Tibial artery (tissue), 4 donors: ENCODE measurements around the gene HNF1B.

Experiments used
- DNase-seq, 2 donors: peaks; one replicate each; pipeline ENCODE4 v3.0.0-alpha.2; 2019
- H3K27ac ChIP-seq, 2 donors: fragments of 200-600 bp; sonication (generic) in 1 of 2; 1 replicate in 1 of 2; 2 replicates in 1 of 2; pipeline ENCODE4 v1.5.1; 2018 to 2019; ENCODE audit warnings: mild to moderate bottlenecking in 1 of 2
- H3K27me3 ChIP-seq, 2 donors: fragments of 200-600 bp; sonication (generic) in 1 of 2; one replicate each; pipeline versions ENCODE4 v1.5.1 to v1.6.0; 2016 to 2019
- H3K36me3 ChIP-seq, 3 donors: fragments of 200-600 bp; sonication (generic) in 2 of 3; one replicate each; pipeline ENCODE4 v1.5.1; 2016 to 2019; ENCODE audit warnings: mild to moderate bottlenecking in 2 of 3
- H3K4me1 ChIP-seq, 4 donors: fragments of 200-600 bp; sonication (generic) in 2 of 4; 1 replicate in 3 of 4; 2 replicates in 1 of 4; pipeline ENCODE4 v1.5.1; 2016 to 2019
- H3K4me3 ChIP-seq, 2 donors: fragments of 200-600 bp; sonication (generic) in 1 of 2; 1 replicate in 1 of 2; 2 replicates in 1 of 2; pipeline ENCODE4 v1.5.1; 2018 to 2019; ENCODE audit warnings: mild to moderate bottlenecking in 2 of 2
- H3K9me3 ChIP-seq, 3 donors: fragments of 200-600 bp; sonication (generic) in 1 of 3; one replicate each; pipeline ENCODE4 v1.5.1; 2016 to 2019
- intact Hi-C: fragments of 100-400 bp; cut with DNase I; formaldehyde crosslinking; loops from one replicate; pipeline ENCODE4 v1.15.0; 2023; ENCODE audit warnings: low total_unique reads
- TF ChIP-seq, protein P1 (sequence below), 2 experiments: fragments of 200-600 bp in 1 of 2; fragments of 450-650 bp in 1 of 2; IDR thresholded peaks; one replicate each; pipeline ENCODE4 v1.5.1; 2017 to 2019; ENCODE audit warnings: antibody characterized with exemption in 2 of 2, mild to moderate bottlenecking in 1 of 2, moderate library complexity in 1 of 2

Gene HNF1B

DNA sequence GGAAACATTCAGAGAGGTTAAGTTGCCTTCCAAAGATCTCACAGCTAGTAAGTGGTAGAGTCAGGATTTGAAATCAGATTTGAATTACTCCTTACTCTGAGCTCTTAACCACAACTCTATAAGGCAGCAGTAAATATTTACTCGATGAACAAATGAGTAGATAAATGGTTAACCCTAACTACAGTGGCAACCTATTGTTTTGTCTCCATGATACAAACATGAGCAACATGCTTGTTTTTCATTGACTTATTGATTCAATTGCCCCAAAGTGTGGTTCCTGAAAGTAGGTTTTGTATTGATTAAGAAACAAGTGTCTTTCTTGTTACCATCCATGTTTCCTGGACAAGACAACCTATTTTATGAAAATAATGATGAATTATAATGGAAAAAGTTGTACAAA, 66.8 kb downstream of the HNF1B start:
- DNase-seq = no peak
- intact Hi-C loops = no loop called here
- peaks cover 0 to 22% of the 10 kb centered on the region in 2 donors for H3K27me3 ChIP-seq
- H3K36me3 ChIP-seq = no peaks in the 10 kb centered on the region
- no peak overlapping the region for H3K4me3 ChIP-seq
- H3K4me1 ChIP-seq = no peaks in the 10 kb centered on the region
- no peak overlapping the region for H3K27ac ChIP-seq
- TF ChIP-seq, protein P1, sequence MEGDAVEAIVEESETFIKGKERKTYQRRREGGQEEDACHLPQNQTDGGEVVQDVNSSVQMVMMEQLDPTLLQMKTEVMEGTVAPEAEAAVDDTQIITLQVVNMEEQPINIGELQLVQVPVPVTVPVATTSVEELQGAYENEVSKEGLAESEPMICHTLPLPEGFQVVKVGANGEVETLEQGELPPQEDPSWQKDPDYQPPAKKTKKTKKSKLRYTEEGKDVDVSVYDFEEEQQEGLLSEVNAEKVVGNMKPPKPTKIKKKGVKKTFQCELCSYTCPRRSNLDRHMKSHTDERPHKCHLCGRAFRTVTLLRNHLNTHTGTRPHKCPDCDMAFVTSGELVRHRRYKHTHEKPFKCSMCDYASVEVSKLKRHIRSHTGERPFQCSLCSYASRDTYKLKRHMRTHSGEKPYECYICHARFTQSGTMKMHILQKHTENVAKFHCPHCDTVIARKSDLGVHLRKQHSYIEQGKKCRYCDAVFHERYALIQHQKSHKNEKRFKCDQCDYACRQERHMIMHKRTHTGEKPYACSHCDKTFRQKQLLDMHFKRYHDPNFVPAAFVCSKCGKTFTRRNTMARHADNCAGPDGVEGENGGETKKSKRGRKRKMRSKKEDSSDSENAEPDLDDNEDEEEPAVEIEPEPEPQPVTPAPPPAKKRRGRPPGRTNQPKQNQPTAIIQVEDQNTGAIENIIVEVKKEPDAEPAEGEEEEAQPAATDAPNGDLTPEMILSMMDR (IDR thresholded peaks at IDR 0.05) = no peak
- H3K9me3 ChIP-seq = no peaks in the 10 kb centered on the region

DNA sequence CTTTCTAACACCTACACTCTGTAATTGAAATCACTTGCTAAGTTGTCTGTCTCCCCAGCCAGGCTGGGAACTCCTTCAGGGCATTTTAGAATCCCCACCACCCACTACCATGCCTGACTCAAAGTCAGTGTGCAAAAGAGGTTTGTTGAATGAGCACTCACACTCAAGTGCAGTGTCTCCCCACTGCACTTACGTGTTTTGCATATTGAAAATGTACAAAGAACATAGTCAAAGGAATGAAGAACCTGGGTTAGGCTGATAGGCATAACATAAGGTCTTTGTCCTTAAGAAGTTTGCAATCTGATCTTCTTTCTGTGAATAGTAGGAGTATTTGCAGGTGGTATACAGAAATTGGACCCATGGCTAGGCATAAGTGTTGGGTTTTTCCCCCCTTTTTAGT, 67.8 kb downstream of the HNF1B start:
- H3K9me3 ChIP-seq = no peaks in the 10 kb centered on the region
- intact Hi-C loops = no loop called here

DNA sequence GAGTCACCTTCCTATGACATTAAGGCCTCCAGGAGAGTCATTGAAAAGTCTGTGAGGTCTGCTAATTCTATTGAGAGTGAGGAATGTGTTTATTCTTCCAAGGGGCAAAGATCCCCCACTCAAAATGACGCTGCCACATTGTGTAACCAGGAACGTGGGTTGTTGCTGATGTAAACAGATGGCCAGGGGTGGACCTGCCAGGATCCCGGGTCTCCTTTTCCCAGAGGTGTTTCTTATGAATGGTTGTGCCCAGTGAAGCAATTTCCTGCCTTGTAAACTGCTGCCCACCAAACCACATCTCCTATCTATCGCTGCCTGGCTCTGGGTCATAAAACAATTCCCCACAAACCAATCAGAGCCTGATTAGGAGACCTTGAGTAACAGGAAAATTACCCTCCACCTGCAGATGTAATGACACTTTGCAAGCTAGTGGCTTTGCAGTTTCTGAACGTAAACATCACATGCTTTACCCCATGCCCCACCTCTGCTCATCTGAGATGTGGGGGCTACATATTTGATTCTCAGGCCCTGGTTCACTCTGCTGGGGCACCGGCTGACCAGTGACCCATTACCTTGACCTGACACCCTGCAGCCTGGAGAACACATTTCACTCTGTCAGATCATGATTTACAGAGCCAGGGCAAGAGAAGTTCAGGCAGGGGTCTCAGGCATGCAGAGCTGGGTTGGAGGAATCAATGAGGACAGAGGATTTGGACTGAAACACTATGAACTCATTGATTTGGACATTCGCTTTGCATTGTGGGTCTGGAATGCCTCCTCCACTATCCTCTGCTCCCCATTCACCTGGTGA, 68.5 kb downstream of the HNF1B start:
- Histone ChIP-seq H3K4me1 (no peaks in the 10 kb centered on the region), H3K36me3 (no peaks in the 10 kb centered on the region), H3K27ac (no peak overlapping the region), H3K4me3 (no peak overlapping the region), H3K9me3 (no peaks in the 10 kb centered on the region), H3K27me3 (peaks cover 0 to 22% of the 10 kb centered on the region in 2 donors)
- no peak for DNase-seq
- intact Hi-C loops = no loop called here
- TF ChIP-seq, protein P1 (IDR thresholded peaks at IDR 0.05) = no peak

More for the DNA sequence above, 67.8 kb downstream of the HNF1B start:
- TF ChIP-seq, protein P1 (IDR thresholded peaks at IDR 0.05) = no peak
- DNase-seq = no peak
- H3K27ac ChIP-seq = no peak overlapping the region
- H3K27me3 ChIP-seq = peaks cover 0 to 22% of the 10 kb centered on the region in 2 donors
- no peaks in the 10 kb centered on the region for H3K4me1 ChIP-seq
- no peak overlapping the region for H3K4me3 ChIP-seq
- H3K36me3 ChIP-seq = no peaks in the 10 kb centered on the region

DNA sequence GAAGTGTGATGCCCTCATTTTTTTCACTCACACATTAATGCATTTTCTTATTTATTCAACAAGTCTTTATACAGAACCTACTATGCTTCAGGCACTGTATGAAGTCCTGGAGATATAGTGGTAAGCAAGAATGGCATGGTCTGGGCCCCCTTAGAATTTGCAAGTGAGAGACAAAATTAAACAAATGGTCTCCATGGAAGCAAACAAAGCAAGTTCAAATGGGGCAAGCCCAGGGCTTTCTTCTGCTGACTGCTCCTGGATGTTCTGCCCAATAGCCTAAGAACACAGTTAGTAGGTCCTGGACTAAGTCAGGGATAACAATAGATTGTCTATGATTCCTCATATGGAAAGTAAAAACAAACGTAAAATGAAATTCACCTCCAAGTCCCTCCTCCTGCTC, 70.3 kb downstream of the HNF1B start:
- Histone ChIP-seq H3K27ac (no peak overlapping the region), H3K36me3 (no peaks in the 10 kb centered on the region), H3K4me3 (no peak overlapping the region), H3K27me3 (peaks cover 0 to 22% of the 10 kb centered on the region in 2 donors), H3K4me1 (no peaks in the 10 kb centered on the region), H3K9me3 (no peaks in the 10 kb centered on the region)
- intact Hi-C loops = no loop called here
- DNase-seq = no peak
- TF ChIP-seq, protein P1 (IDR thresholded peaks at IDR 0.05) = no peak

DNA sequence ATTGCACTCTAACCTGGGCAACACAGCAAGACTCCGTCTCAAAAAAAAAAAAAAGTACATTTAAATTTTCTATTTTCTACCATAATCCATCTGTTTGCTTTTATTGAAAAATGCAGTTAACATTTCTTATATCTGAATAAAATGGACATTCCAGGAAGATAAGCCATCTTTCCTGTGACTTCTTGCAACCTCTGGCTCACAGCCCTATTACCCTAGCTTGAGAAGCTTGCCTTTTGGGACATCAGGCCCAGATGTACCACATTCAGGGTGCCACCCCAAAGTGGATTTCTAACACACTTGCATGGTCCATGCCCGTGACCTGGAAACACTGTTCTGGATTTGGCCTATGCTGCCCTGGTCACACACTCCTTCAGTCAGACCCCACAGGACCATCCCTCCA, 71.5 kb downstream of the HNF1B start:
- peaks cover 0 to 16% of the 10 kb centered on the region in 2 donors for H3K27me3 ChIP-seq
- intact Hi-C loops = no loop called here
- no peaks in the 10 kb centered on the region for H3K9me3 ChIP-seq
- H3K27ac ChIP-seq = no peak overlapping the region
- H3K4me3 ChIP-seq = no peak overlapping the region
- no peaks in the 10 kb centered on the region for H3K4me1 ChIP-seq
- DNase-seq = no peak
- TF ChIP-seq, protein P1 (IDR thresholded peaks at IDR 0.05) = no peak
- H3K36me3 ChIP-seq = no peaks in the 10 kb centered on the region
